IPS-11a (cell line): Measurements from ENCODE around the gene PRPH.
"Not testable (repeated sequence)": the region's sequence is repeated elsewhere in the genome, so short reads cannot be mapped to it uniquely, and the experiment has no call there.

Experiments
- H3K4me3 ChIP-seq: one replicate; pipeline ENCODE4 v1.5.1; 2013; ENCODE audit warnings: low read depth, low read length, control low read depth

The PRPH gene

DNA sequence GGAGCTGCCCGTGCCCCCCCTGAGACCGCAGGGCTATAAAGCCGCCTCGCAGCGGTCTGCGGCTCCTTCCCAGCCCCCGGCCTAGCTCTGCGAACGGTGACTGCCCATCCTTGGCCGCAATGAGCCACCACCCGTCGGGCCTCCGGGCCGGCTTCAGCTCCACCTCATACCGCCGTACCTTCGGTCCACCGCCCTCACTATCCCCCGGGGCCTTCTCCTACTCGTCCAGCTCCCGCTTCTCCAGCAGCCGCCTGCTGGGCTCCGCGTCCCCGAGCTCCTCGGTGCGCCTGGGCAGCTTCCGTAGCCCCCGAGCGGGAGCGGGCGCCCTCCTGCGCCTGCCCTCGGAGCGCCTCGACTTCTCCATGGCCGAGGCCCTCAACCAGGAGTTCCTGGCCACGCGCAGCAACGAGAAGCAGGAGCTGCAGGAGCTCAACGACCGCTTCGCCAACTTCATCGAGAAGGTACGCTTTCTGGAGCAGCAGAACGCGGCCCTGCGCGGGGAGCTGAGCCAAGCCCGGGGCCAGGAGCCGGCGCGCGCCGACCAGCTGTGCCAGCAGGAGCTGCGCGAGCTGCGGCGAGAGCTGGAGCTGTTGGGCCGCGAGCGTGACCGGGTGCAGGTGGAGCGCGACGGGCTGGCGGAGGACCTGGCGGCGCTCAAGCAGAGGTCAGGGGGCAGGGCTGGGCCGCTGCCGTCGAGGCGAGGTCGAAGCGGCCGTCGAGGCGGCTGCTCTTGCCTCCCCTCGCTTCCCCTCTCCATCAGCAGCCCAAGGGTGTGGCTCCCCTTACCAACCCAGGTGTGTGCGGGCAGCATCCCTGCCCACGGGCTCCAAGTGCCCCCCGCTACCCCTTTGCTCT is at the start of gene PRPH:
TSS of gene PRPH (plus strand) at position 66 of the 855 bp plus-strand sequence. CDS start at position 120, 54 bp downstream.
- peak within 1 kb of the TSS; percentile 8 for H3K4me3 ChIP-seq

DNA sequence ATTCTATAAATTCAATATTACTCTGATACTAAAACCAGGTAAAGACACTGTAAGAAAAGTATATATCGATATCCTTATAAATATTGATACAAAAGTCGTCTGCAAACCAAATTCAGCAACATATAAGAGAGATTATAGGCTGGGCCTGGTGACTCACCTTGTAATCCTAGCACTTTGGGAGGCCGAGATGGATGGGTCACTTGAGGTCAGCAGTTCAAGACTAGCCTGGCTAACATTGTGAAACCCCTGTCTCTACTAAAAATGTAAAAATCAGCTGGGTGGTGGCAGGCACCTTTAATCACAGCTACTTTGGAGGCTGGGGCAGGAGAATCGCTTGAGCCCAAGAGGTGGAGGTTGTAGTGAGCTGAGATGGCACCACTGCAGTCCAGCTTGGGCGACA is 43.6 kb upstream of the PRPH start:
- no peak overlapping the region for H3K4me3 ChIP-seq

DNA sequence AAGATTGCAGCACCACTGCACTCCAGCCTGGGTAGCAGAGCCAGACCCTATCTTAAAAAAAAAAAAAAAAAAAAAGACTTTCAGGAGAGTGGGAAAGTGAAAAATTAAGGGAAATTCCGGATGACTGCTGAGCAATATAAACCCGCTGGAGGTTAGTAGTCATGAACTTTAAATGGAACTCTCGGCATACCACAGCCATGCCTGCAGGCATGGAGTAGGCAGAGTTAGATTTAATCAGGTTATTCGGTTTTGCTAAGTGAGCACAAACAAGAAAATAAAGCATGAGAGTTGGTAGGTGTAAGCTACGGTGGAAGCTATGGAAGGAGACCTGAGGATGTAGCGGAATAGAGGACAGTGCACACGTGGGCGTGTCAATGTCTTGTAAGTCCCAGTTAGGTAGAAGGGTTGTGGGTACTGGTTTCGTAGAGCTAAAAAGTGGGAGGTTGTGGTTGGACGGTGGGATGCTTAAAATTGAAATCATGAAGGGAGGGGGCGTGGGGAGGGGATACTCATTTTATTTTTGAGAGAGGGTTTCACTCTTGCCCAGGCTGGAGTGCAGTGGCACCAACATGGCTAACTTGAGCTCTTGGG is 41.8 kb upstream of the PRPH start:
- H3K4me3 ChIP-seq: no peak overlapping the region

DNA sequence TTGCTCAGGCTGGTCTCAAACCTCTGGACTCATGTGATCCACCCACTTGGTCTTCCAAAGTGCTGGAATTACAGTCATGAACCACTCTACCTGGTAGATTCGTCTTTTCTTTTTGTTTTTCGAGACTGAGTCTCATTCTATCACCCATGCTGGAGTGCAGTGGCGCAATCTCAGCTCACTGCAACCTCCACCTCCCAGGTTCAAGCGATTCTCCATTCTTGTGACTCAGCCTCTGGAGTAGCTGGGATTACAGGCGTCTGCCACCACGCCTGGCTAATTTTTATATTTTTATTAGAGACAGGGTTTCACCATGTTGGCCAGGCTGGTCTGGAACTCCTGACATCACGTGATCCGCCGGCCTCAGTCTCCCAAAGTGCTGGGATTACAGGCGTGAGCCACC is 39.5 kb upstream of the PRPH start:
- not testable (repeated sequence) for H3K4me3 ChIP-seq

DNA sequence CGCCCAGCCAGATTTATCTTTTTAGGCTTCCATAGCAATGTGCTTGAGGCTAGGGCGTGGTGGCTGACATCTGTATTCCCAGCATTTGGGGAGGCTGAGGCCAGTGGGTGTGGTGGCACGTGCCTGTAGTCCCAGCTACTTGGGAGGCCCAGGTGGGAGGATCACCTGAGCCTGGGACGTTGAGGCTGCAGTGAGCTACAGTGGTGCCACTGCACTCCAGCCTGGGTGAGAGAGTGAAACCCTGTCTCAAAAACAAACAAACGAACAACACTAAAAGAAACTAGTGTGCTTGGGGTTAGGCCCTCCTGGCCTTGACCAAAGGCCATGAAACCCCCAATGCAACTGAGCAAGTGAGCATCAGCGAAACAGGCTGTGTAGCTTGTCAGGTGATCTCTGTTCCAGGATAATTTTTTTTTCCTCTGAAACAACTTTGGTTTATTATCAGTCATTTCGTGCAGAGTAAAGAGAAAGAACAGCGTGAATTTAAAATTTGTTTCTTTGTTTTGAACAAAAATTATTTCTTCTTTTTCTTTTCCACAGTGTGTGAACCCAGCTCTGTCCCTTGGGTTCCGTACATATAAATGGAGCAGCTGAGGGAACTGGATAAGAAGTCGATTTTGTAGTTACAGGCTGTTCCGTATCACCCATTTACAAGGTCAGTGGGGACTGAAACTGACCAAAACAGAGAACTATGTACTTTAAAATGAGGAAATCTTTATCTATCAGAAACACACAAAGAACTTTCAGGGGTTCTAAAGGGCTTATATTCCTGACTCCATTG is 38.9 kb upstream of the PRPH start:
- H3K4me3 ChIP-seq: no peak overlapping the region

DNA sequence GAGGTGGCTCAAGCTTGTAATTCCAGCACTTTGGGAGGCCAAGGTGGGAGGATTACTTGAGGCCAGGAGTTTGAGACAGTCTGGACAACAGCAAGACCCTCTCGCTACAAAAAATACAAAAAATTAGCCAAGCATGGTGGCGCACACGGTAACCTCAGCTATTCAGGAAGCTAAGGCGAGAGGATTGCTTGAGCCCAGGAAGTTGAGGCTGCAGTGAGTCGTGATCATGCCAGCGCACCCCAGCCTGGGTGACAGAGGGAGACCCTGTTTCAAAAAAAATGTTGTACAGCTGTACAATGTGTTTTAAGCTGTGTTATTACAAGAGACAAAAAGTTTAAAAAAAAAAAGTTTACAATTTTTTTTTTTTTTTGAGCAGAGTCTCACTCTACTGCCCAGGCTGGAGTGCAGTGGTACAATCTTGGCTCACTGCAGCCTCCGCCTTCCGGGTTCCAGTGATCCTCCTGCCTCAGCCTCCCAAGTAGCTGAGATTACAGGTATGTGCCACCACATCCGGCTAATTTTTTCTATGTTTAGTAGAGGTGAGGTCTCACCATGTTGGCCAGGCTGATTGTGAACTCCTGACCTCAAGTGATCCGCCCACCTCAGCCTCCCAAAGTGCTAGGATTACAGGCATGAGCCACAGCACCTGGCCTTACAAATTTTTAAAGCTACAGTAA is 37.3 kb upstream of the PRPH start:
- not testable (repeated sequence) for H3K4me3 ChIP-seq

DNA sequence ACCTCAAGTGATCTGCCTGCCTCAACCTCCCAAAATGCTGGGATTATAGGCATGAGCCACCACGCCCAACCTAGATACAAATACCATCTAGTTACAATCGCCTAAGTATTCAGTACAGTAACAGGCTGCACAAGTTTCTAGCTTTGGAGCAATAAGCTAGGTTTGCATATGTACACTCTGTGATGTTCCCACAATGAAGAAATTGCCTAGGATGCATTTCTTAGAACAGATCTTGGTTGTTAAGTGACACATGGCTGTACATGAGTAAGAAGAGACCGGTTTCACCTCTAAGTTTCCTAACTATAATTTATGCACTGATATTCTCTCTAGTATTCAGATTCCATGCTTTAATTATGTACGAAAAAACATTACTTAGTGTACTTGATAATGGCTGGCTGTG is 35.5 kb upstream of the PRPH start:
- no peak overlapping the region for H3K4me3 ChIP-seq

DNA sequence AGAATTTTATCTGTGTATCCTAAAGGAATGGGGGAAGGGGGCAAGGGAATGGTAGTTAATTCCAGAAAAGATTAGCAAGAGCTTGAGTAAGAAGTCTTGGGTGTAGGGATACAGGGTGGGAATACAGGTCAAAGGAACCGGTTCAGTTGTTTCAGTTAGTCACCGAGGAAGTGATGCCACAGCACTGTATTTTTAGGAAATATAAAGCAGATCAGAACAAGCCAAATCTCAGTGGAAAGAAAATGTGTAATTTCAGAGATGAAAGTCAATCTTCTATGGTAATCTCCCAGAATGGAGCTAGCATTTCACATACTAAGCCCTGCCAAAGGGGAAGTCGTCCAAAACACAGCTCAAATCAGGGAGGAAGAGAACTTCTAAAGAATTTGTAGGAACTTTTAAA is 34.8 kb upstream of the PRPH start:
- no peak overlapping the region for H3K4me3 ChIP-seq

DNA sequence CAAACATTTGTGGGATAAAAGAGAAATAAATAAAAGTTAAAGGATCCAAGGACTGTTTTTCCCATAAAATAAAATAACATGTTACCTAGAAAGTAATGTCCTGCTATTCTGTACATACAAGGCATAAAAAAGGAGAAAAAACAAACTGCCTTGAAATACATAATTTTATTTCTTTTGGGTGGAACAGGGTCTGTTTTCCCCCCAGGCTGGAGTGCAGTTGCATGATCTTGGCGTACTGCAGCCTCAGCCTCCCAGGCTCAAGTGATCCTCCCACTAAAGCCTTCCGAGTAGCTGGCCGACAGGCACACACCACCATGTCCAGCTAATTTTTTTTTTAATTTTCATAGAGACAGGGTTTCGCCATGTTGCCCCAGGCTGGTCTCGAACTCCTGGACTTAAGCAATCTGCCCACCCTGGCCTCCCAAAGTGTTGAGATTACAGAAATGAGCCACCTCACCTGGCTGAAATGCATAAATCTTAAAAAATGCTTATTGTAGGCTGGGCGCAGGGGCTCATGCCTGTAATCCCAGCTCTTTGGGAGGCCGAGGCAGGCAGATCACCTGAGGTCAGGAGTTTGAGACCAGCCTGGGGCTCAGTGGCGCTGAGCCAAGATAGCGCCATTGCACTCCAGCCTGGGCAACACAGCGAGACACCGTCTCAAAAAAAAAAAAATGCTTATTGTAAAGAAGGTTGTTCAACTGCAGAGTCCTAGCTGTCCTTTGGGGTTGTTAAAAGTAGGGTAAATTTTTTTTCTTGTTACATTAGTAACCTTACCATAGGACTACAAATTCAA is 34.2 kb upstream of the PRPH start:
- H3K4me3 ChIP-seq: no peak overlapping the region

DNA sequence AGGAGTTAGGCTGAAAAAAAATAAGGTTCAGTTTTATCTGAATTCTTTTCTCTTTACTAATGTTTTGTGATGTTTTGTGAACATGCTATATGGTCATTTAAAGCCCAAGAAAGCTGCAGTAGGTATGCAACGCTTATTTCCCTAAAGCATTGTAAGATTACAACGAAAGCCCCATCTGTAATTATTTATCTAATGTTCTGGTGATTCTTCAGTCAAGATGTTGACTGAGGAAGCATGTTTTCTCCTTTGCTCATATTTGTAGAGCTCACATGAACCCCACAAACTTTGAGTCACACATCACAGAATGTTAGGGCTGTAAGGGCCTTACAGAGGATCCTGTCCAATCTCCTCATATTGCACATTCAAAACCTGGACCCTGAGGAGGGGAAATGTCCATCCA is 33.2 kb upstream of the PRPH start:
- H3K4me3 ChIP-seq: no peak overlapping the region

DNA sequence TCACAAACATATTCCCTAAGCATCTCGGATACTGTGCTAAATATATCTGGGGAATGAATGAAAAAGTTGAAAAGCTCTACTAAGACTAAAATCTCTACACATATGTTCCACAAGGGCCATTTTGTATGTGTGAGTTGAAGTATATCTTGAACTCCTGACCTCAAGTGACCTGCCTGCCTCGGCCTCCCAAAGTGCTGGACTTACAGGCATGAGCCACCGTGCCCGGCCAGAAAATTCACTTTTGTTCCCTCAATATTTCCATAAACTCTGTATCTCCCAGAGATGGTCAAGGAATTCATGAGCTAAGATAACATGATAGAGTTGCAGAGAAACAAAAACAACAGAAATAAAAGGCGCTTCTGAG is 31.6 kb upstream of the PRPH start:
- no peak overlapping the region for H3K4me3 ChIP-seq

DNA sequence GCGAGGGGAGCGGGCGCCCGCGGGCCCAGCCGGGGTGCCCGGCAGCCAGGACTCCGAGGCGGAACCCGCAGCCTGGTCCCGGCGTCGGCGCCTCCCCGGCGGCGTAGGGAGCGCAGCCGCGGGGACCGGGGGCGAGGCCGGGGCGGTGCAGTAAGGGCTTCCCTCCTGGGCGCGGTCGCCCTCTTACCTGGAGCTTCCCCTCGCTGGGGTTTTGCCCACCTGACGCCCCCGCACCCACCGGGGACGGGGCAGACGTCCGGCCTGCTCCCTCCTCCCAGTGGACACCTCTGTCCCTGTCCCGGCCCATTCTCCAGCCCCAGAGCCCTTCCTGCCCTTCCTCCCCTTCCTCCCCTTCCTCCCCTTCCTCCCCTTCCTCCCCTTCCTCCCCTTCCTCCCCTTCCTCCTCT is 30.5 kb upstream of the PRPH start:
- peak overlapping the region; percentile 73 for H3K4me3 ChIP-seq

DNA sequence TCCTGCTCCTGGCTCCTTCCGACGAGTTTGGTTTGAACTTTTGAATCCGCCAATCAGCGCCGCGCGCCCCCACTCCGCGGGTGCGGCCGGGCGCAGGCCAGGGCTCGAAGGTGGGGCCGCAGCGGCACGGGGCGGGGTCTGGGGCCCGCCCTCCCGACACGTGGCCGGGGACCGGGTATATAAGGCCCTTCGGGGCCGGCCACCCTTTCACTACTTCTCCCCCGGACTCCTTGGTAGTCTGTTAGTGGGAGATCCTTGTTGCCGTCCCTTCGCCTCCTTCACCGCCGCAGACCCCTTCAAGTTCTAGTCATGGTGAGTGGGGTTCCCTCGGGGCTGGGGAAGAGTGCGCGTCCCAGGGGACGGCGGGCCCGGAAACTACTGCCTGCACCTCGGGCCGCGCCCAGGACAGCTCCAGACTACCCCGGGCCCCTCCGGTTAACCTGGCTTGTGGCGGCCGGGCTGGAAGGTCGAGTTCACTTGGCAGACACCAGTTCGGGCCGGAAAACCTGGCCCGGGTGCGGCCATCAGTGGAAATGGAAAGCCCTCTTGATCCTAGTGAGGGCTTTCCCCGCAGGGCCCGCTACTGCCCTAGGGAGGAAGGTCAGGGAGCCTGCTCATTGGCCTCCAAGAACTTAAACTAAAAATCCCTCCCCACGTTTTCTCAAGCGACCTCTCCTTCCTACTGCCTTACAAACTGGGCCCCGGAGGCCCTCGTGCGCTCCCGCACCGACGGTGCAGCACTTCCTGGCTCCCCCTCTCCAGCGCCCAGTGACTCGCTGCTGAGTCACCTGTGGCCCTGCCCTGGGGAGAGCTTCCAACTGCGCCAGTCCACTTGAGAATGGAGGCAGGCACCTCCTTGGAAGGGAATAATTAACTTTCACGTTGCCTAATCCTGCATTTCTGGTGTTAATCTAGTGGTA is 29.8 kb upstream of the PRPH start, which contains the start of gene TUBA1C:
TSS of gene TUBA1C (plus strand) at position 210 of the 920 bp plus-strand sequence. CDS start at position 310, 100 bp downstream.
- peak within 1 kb of the TSS; percentile 91 for H3K4me3 ChIP-seq

DNA sequence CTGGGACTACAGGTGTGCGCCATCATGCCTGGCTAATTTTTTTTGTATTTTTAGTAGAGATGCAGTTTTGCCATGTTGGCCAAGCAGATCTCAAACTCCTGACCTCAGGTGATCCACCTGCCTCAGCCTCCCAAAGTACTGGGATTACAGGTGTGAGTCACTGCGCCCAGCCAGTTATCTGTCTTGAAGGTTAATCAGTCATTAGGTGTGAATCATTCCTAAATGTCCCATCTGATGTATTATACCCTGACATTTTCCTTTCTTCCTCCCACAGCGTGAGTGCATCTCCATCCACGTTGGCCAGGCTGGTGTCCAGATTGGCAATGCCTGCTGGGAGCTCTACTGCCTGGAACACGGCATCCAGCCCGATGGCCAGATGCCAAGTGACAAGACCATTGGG is 25.8 kb upstream of the PRPH start:
- not testable (repeated sequence) for H3K4me3 ChIP-seq

DNA sequence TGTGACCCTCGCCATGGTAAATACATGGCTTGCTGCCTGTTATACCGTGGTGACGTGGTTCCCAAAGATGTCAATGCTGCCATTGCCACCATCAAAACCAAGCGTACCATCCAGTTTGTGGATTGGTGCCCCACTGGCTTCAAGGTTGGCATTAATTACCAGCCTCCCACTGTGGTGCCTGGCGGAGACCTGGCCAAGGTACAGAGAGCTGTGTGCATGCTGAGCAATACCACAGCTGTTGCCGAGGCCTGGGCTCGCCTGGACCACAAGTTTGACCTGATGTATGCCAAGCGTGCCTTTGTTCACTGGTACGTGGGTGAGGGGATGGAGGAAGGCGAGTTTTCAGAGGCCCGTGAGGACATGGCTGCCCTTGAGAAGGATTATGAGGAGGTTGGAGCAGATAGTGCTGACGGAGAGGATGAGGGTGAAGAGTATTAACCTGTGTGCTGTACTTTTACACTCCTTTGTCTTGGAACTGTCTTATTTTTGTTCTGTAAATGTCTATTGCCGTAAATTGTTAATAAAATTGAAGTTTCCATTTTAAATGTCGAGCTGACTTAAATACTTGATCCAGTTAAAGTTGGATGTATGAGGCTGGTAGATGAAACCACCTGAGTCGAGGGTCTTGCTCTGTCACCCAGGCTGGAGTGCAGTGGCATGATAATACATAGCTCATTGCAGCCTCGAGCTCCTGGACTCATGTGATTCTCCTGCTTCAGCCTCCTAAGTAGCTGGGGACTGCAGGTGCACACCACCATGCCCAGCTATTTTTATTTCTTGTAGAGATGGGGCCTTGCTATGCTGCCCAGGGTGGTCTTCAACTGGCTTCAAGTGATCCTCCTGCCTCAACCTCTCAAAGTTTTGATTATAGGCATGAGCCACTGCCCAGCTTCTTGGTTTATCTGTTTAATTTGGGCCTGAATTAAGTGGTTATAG is 21.9 kb upstream of the PRPH start:
- no peak overlapping the region for H3K4me3 ChIP-seq

DNA sequence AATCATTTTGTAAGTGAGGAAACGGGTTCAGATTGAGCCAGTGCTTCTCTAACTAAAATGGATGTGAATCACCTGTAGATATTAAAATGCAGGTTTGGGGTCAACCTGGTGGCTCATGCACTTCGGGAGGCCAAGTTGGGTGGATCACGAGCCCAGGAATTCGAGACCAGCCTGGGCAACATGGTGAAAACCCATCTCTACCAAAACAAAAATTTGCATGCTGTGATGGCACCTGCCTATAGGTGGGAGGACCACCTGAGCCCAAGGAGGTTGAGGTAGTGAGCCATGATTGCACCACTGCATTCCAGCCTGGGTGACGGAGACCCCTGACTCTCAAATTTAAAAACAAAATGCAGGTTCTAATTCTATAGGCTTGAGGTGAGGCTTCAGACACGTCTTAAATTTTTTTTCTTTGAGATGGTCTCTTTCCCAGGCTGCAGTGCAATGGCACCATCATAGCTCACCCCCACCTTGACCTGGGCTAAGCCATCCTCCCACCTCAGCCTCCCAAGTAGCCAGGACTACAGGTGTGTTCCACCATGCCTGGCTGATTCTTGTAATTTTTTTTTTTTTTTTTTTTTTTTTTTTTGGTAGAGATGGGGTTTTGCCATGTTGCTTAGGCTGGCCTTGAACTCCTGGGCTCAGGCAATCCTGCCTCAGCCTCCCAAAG is 21.1 kb upstream of the PRPH start:
- no peak overlapping the region for H3K4me3 ChIP-seq

DNA sequence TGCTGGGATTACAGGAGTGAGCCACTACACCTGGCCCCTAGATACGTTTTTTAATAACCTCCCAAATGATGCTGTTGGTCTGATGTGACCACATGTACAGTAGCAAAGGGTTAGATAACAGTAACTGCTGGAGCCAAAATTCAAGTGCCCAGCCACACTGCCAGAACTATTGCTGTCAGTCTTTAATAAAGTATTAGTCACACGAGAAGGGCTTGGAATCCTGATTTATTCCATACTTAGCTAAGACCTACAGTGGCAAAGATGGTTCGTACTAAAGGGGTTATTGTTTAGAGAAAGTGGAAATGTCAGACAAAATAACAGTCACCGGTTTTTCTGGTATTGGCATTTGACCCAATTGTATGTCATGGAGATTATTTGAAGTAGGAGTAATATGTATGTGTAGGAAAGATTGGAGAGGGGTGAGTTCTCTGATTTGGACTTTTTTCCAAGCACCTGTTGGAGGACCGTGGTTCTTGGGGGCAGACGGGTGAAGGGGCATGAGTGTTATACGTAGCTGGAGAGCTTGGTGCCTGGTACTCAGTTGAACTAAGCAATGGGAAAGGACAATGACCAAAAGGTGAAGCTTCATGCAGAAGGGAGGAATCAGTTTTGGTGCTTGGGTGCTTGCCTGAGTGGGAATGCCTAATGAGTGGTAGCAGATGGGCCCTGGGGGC is 20.4 kb upstream of the PRPH start:
- H3K4me3 ChIP-seq: no peak overlapping the region
